Testis (tissue), 3 donors: ENCODE results near the gene PTPRG. TPM values are rescaled to one million over a fixed set of nuclear protein-coding genes. Genes with fewer than 3 reads are reported as not detected.

ENCODE experiments used
- DNase-seq: peaks from one replicate; pipeline ENCODE4 v3.0.0-alpha.2; 2019
- H3K27ac ChIP-seq, 2 donors: fragments of 200-600 bp; sonication (generic); one replicate each; pipeline ENCODE4 v1.5.1; 2019
- H3K27me3 ChIP-seq: fragments of 200-600 bp; sonication (generic); one replicate; pipeline ENCODE4 v1.5.1; 2019
- H3K36me3 ChIP-seq: fragments of 200-600 bp; sonication (generic); one replicate; pipeline ENCODE4 v1.5.1; 2017; ENCODE audit warnings: low read depth; ENCODE audit errors: missing control alignments
- H3K4me1 ChIP-seq: fragments of 200-600 bp; sonication (generic); one replicate; pipeline ENCODE4 v1.5.1; 2019
- H3K4me3 ChIP-seq, 2 donors: fragments of 200-600 bp; sonication (generic); one replicate each; pipeline ENCODE4 v1.5.1; 2017 to 2019
- H3K9me3 ChIP-seq: fragments of 200-600 bp; sonication (generic); one replicate; pipeline ENCODE4 v1.5.1; 2017
- CTCF ChIP-seq, 3 experiments: fragments of 450-650 bp in 2 of 3; fragments of 200-600 bp in 1 of 3; sonication (generic) in 1 of 3; IDR thresholded peaks; one replicate each; pipeline ENCODE4 v1.5.1; 2016 to 2019; ENCODE audit warnings: antibody characterized with exemption in 3 of 3, mild to moderate bottlenecking in 2 of 3, moderate library complexity in 1 of 3
- POLR2A ChIP-seq: fragments of 450-650 bp; IDR thresholded peaks from one replicate; pipeline ENCODE4 v1.6.1; 2017; ENCODE audit warnings: antibody characterized with exemption, mild to moderate bottlenecking, moderate library complexity
- WGBS, 2 donors: methylation state at CpG; one replicate each; pipeline ENCODE4 v1.1.5; 2018; 5-methylcytosine and 5-hydroxymethylcytosine counted together
- intact Hi-C: fragments of 100-400 bp; cut with DNase I; formaldehyde crosslinking; loops from one replicate; pipeline ENCODE4 v1.15.1; 2023; ENCODE audit warnings: low total_unique reads
- polyA plus RNA-seq: library from polyadenylated mRNA; stranded (reverse); fragments of 350-450 nt; fragmentation: Illumina TruSeq; extraction: RNeasy Lipid Tissue Mini Kit (QIAGEN cat#74804); gene quantifications from one replicate; pipeline ENCODE4 v1.2.3, GENCODE V29; 2014; ENCODE audit warnings: low read depth, low replicate concordance; ENCODE audit not compliant: insufficient read depth
- total RNA-seq, 2 donors: library from RNA; depleted of rRNA; stranded (reverse); fragments of >200 nt; gene quantifications; one replicate each; pipeline ENCODE4 v1.2.3, GENCODE V29; 2016

The PTPRG gene
- total and polyA plus RNA-seq, 3 donors from 2014 or later = 26.3 to 107 (median 75.4) TPM

- Histone ChIP-seq H3K27me3 (no peaks in the 10 kb centered on the region), H3K4me3 (no peak overlapping the region), H3K9me3 (no peaks in the 10 kb centered on the region), H3K36me3 (no peaks in the 10 kb centered on the region), H3K27ac (no peak overlapping the region), H3K4me1 (no peaks in the 10 kb centered on the region)
- no peak for DNase-seq
- intact Hi-C loops = no loop called here
- 100% methylated on average over 1 of the region's 1 CpG for WGBS, 2 donors
- TF ChIP-seq POLR2A = no peak
- no peak for TF ChIP-seq CTCF (IDR thresholded peaks at IDR 0.05)
These were observed 590.2 kb downstream of the PTPRG start for GRCh38 chr3:62151591-62151990.

GRCh38 chr3:62153231-62153630, 591.9 kb downstream of the PTPRG start:
- TF ChIP-seq CTCF (IDR thresholded peaks at IDR 0.05) = no peak
- no peak for TF ChIP-seq POLR2A

GRCh38 chr3:62154457-62155148, 593.2 kb downstream of the PTPRG start:
- intact Hi-C loops = no loop called here
- Histone ChIP-seq H3K27ac (no peak overlapping the region), H3K9me3 (no peaks in the 10 kb centered on the region), H3K27me3 (no peaks in the 10 kb centered on the region), H3K4me3 (no peak overlapping the region), H3K4me1 (peaks cover 18% of the 10 kb centered on the region), H3K36me3 (no peaks in the 10 kb centered on the region)
- 77 to 89% methylated on average over 13 of the region's 13 CpGs for WGBS, 2 donors
- no peak for DNase-seq
- no peak for TF ChIP-seq CTCF (IDR thresholded peaks at IDR 0.05)
- TF ChIP-seq POLR2A = no peak

More at GRCh38 chr3:62153231-62153630, 591.9 kb downstream of the PTPRG start:
- no peaks in the 10 kb centered on the region for H3K9me3 ChIP-seq
- intact Hi-C loops = no loop called here
- no peak overlapping the region for H3K4me3 ChIP-seq
- H3K27me3 ChIP-seq = no peaks in the 10 kb centered on the region
- H3K36me3 ChIP-seq = no peaks in the 10 kb centered on the region
- H3K27ac ChIP-seq = no peak overlapping the region
- 92 to 100% methylated on average over 1 of the region's 1 CpG for WGBS, 2 donors
- no peak for DNase-seq
- peaks cover 5% of the 10 kb centered on the region for H3K4me1 ChIP-seq

GRCh38 chr3:62159056-62159708, 597.8 kb downstream of the PTPRG start:
- WGBS, 2 donors = 32 to 39% methylated on average over 4 of the region's 4 CpGs
- Histone ChIP-seq H3K4me1 (peaks cover 50% of the 10 kb centered on the region), H3K36me3 (no peaks in the 10 kb centered on the region), H3K27ac (peak overlapping the region; percentile 59 to 86), H3K27me3 (no peaks in the 10 kb centered on the region), H3K9me3 (no peaks in the 10 kb centered on the region), H3K4me3 (no peak overlapping the region)
- intact Hi-C loops = no loop called here
- DNase-seq = peak; percentile 55
- TF ChIP-seq POLR2A (no peak), CTCF (IDR thresholded peaks at IDR 0.05) (no peak)
